Gastrocnemius medialis (tissue), 4 donors: ENCODE measurements around the gene RALGPS2. TPM values are rescaled to one million over a fixed set of nuclear protein-coding genes. Genes with fewer than 3 reads are reported as not detected.

Experiments used
- ATAC-seq, 2 donors: fragments of 150-250 bp; one replicate each; pipeline ENCODE4 v1.9.1; 2016
- DNase-seq, 2 donors: peaks; one replicate each; pipeline ENCODE4 v3.0.0-alpha.2; 2019
- H3K27ac ChIP-seq, 4 donors: fragments of 200-600 bp; sonication (generic); 1 replicate in 1 of 4; 2 replicates in 3 of 4; pipeline ENCODE4 v1.5.1; 2016 to 2018; ENCODE audit warnings: mild to moderate bottlenecking in 2 of 4, moderate library complexity in 1 of 4
- H3K27me3 ChIP-seq, 3 donors: fragments of 200-600 bp; sonication (generic) in 2 of 3; 1 replicate in 1 of 3; 2 replicates in 2 of 3; pipeline versions ENCODE4 v1.5.1 to v1.6.0; 2016 to 2019; ENCODE audit warnings: mild to moderate bottlenecking in 1 of 3, moderate library complexity in 1 of 3
- H3K36me3 ChIP-seq, 2 donors: fragments of 200-600 bp; sonication (generic) in 1 of 2; one replicate each; pipeline ENCODE4 v1.5.1; 2017 to 2018
- H3K4me1 ChIP-seq, 2 donors: fragments of 200-600 bp; sonication (generic) in 1 of 2; one replicate each; pipeline ENCODE4 v1.5.1; 2016 to 2017; ENCODE audit warnings: mild to moderate bottlenecking in 2 of 2
- H3K4me3 ChIP-seq, 4 donors: fragments of 200-600 bp; sonication (generic) in 3 of 4; 1 replicate in 1 of 4; 2 replicates in 3 of 4; pipeline ENCODE4 v1.5.1; 2016 to 2019; ENCODE audit warnings: mild to moderate bottlenecking in 2 of 4
- H3K9me3 ChIP-seq, 3 donors: fragments of 200-600 bp; sonication (generic) in 2 of 3; 1 replicate in 1 of 3; 2 replicates in 2 of 3; pipeline ENCODE4 v1.5.1; 2016 to 2019
- CTCF ChIP-seq, 5 experiments: fragments of 450-650 bp in 3 of 5; fragments of 200-600 bp in 2 of 5; sonication (generic) in 2 of 5; IDR thresholded peaks in 4 of 5; conservative IDR thresholded peaks in 1 of 5; 1 replicate in 4 of 5; 2 replicates in 1 of 5; pipeline ENCODE4 v1.5.1; 2016 to 2019; ENCODE audit warnings: antibody characterized with exemption in 5 of 5, mild to moderate bottlenecking in 3 of 5, moderate library complexity in 3 of 5
- POLR2A ChIP-seq, 2 donors: fragments of 450-650 bp; IDR thresholded peaks; one replicate each; pipeline ENCODE4 v1.6.1; 2017; ENCODE audit warnings: antibody characterized with exemption in 2 of 2, mild to moderate bottlenecking in 2 of 2, moderate library complexity in 2 of 2
- in situ Hi-C, 4 donors: fragments of 200-750 bp; cut with MboI; loops; one replicate each; pipeline versions ENCODE4 v1.15.0 to v1.8.0; 2017; ENCODE audit warnings: low sequenced_read_pairs in 4 of 4
- intact Hi-C: fragments of 100-400 bp; cut with DNase I; formaldehyde crosslinking; loops from one replicate; pipeline ENCODE4 v1.15.1; 2023; ENCODE audit warnings: low total_unique reads
- total RNA-seq, 4 donors: library from RNA; depleted of rRNA; stranded (reverse); fragments of >200 nt; gene quantifications; one replicate each; pipeline versions ENCODE4 v1.1.0 to v1.2.3, GENCODE V29; 2016

RALGPS2 gene
- total RNA-seq, 4 donors from 2014 or later, result 1.1 to 6.5 (median 2.5) TPM

- Histone ChIP-seq H3K4me1 (no peaks in the 10 kb centered on the region), H3K36me3 (no peaks in the 10 kb centered on the region), H3K9me3 (no peaks in the 10 kb centered on the region), H3K27me3 (no peaks in the 10 kb centered on the region), H3K27ac (no peak overlapping the region), H3K4me3 (no peak overlapping the region)
- intact Hi-C loops (loop anchor here (1.0 kb wide), 1 partner anchor 228 kb away; no protein-coding TSS in a partner anchor), in situ Hi-C loops (loop anchor here (10.0 to 25.0 kb wide), 4 partner anchors 221 to 613 kb away; partner anchors contain the start of gene AXDND1 (in 2 of the 4))
- no peak for ATAC-seq
- no peak for DNase-seq
- peak in 4 of 5 experiments; percentile 19 to 57 (median 34) for TF ChIP-seq CTCF (IDR thresholded peaks at IDR 0.05 in 4 of 5, conservative IDR thresholded peaks at IDR 0.05 in 1 of 5)
- TF ChIP-seq POLR2A (IDR thresholded peaks at IDR 0.05), result no peak
Observed at GRCh38 chr1:178774263-178774662, 49.2 kb downstream of the RALGPS2 start.

GRCh38 chr1:178776553-178776952 is 51.5 kb downstream of the RALGPS2 start:
- no peaks in the 10 kb centered on the region for H3K27me3 ChIP-seq
- H3K27ac ChIP-seq, result no peak overlapping the region
- intact Hi-C loops (no loop called here), in situ Hi-C loops (loop anchor here in 1 of 4 donors (10.0 kb wide), 1 partner anchor 218 kb away; no protein-coding TSS in a partner anchor)
- no peaks in the 10 kb centered on the region for H3K9me3 ChIP-seq
- TF ChIP-seq POLR2A (IDR thresholded peaks at IDR 0.05) (no peak), CTCF (IDR thresholded peaks at IDR 0.05 in 4 of 5, conservative IDR thresholded peaks at IDR 0.05 in 1 of 5) (no peak)
- no peak for DNase-seq
- no peak for ATAC-seq
- H3K36me3 ChIP-seq, result no peaks in the 10 kb centered on the region
- H3K4me3 ChIP-seq, result no peak overlapping the region
- no peaks in the 10 kb centered on the region for H3K4me1 ChIP-seq

GRCh38 chr1:178781533-178782330 is 56.7 kb downstream of the RALGPS2 start:
- Histone ChIP-seq H3K9me3 (no peaks in the 10 kb centered on the region), H3K27me3 (no peaks in the 10 kb centered on the region), H3K27ac (no peak overlapping the region), H3K36me3 (no peaks in the 10 kb centered on the region), H3K4me3 (no peak overlapping the region), H3K4me1 (no peaks in the 10 kb centered on the region)
- intact Hi-C loops, result no loop called here
- ATAC-seq, result no peak
- no peak for TF ChIP-seq CTCF (IDR thresholded peaks at IDR 0.05 in 4 of 5, conservative IDR thresholded peaks at IDR 0.05 in 1 of 5)
- TF ChIP-seq POLR2A (IDR thresholded peaks at IDR 0.05), result no peak
- in situ Hi-C loops, result no loop called here
- no peak for DNase-seq

- Histone ChIP-seq H3K9me3 (no peaks in the 10 kb centered on the region), H3K4me1 (no peaks in the 10 kb centered on the region), H3K27me3 (no peaks in the 10 kb centered on the region), H3K36me3 (no peaks in the 10 kb centered on the region), H3K4me3 (no peak overlapping the region), H3K27ac (no peak overlapping the region)
- TF ChIP-seq CTCF (IDR thresholded peaks at IDR 0.05 in 4 of 5, conservative IDR thresholded peaks at IDR 0.05 in 1 of 5) (no peak), POLR2A (IDR thresholded peaks at IDR 0.05) (no peak)
- DNase-seq (no peak), ATAC-seq (no peak)
- intact Hi-C loops (no loop called here), in situ Hi-C loops (no loop called here)
Observed at GRCh38 chr1:178784131-178784536, 59.1 kb downstream of the RALGPS2 start.
